ENCODE measurements around the gene ELF3. TPM values are rescaled to one million over a fixed set of nuclear protein-coding genes. Genes with fewer than 3 reads are reported as not detected.

Gene ELF3
- total RNA-seq, 2 donors from 2014 or later, result 93.7 to 293 TPM

GRCh38 chr1:202031796-202032195 lies 21.4 kb downstream of the ELF3 start:
- Histone ChIP-seq H3K9me3 (no peaks in the 10 kb centered on the region), H3K4me3 (no peak overlapping the region), H3K27me3 (no peaks in the 10 kb centered on the region), H3K36me3 (replicated peaks in 1 of 2; ENCODE audit: insufficient read depth in 1 of 2, low read depth in 2 of 2) (no peaks in the 10 kb centered on the region), H3K27ac (peak overlapping the region in 3 of 4 donors; percentile 36 to 54 (median 50)), H3K4me1 (peaks cover 46% of the 10 kb centered on the region)
- ATAC-seq (no peak), DNase-seq (no peak)
- WGBS, 2 donors, result 58 to 64% methylated on average over 4 of the region's 4 CpGs
- intact Hi-C loops (cut with DNase I), result no loop called here
- TF ChIP-seq, protein P1, sequence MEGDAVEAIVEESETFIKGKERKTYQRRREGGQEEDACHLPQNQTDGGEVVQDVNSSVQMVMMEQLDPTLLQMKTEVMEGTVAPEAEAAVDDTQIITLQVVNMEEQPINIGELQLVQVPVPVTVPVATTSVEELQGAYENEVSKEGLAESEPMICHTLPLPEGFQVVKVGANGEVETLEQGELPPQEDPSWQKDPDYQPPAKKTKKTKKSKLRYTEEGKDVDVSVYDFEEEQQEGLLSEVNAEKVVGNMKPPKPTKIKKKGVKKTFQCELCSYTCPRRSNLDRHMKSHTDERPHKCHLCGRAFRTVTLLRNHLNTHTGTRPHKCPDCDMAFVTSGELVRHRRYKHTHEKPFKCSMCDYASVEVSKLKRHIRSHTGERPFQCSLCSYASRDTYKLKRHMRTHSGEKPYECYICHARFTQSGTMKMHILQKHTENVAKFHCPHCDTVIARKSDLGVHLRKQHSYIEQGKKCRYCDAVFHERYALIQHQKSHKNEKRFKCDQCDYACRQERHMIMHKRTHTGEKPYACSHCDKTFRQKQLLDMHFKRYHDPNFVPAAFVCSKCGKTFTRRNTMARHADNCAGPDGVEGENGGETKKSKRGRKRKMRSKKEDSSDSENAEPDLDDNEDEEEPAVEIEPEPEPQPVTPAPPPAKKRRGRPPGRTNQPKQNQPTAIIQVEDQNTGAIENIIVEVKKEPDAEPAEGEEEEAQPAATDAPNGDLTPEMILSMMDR (IDR thresholded peaks at IDR 0.05), result no peak
- TF ChIP-seq POLR2A (IDR thresholded peaks at IDR 0.05), result no peak

GRCh38 chr1:202034149-202034682 lies 23.8 kb downstream of the ELF3 start:
- 51 to 72% methylated on average over 3 to 7 of the region's 7 CpGs for WGBS, 2 donors
- Histone ChIP-seq H3K4me3 (no peak overlapping the region), H3K36me3 (replicated peaks in 1 of 2; ENCODE audit: insufficient read depth in 1 of 2, low read depth in 2 of 2) (no peaks in the 10 kb centered on the region), H3K9me3 (no peaks in the 10 kb centered on the region), H3K27ac (peak overlapping the region; percentile 96 to 99 (median 96)), H3K4me1 (peaks cover 69% of the 10 kb centered on the region), H3K27me3 (no peaks in the 10 kb centered on the region)
- DNase-seq (no peak), ATAC-seq (no peak)
- intact Hi-C loops (cut with DNase I), result no loop called here
- TF ChIP-seq POLR2A (IDR thresholded peaks at IDR 0.05), result no peak
- TF ChIP-seq, protein P1 (IDR thresholded peaks at IDR 0.05), result no peak

GRCh38 chr1:202034683-202035462 lies 24.5 kb downstream of the ELF3 start:
- WGBS, 2 donors, result 24 to 30% methylated on average over 12 to 20 of the region's 20 CpGs

DNA sequence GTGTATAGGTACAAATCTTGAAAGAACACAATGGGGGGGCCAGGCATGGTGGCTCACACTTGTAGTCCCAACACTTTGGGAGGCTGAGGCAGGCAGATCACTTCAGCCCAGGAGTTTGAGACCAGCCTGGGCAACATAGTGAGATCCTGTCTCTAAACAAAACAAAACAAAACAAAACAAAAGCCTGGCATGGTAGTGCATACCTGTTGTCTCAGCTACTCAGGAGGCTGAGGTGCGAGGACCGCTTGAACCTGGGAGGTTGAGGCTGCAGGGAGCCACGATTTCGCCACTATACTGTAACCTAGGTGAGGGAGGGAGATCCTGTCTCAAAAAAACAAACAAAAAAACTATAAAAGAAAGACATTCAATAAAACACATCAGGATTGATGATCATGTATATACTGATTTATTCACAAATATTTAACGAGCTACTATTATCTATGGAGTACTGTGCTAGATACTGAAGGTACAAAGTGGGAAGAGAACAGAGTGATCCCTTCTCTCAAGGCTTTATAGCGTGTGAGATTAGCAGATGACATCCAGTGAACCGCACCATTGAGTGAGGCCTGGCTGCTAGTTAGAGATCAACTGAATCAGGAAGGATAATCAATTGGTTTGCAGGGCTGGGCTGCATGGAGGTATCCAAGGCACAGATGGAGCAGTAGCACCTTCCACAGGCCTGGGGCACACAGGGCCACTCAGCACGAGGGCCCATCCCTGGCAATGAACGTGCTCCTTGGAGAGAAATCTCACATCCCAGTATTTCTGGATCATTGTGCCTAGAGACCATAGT lies 26.4 kb downstream of the ELF3 start:
- peaks cover 65% of the 10 kb centered on the region for H3K4me1 ChIP-seq
- intact Hi-C loops (cut with DNase I), result no loop called here
- peak in 3 of 4 donors; percentile 29 to 47 (median 43) for DNase-seq
- peak overlapping the region; percentile 28 to 99 (median 96) for H3K27ac ChIP-seq
- no peaks in the 10 kb centered on the region for H3K9me3 ChIP-seq
- H3K4me3 ChIP-seq, result no peak overlapping the region
- H3K36me3 ChIP-seq (replicated peaks in 1 of 2; ENCODE audit: insufficient read depth in 1 of 2, low read depth in 2 of 2), result no peaks in the 10 kb centered on the region
- no peak for ATAC-seq
- WGBS, 2 donors, result 75 to 79% methylated on average over 7 to 9 of the region's 9 CpGs
- no peaks in the 10 kb centered on the region for H3K27me3 ChIP-seq
- TF ChIP-seq, protein P1 (IDR thresholded peaks at IDR 0.05), result no peak
- no peak for TF ChIP-seq POLR2A (IDR thresholded peaks at IDR 0.05)

More at GRCh38 chr1:202034683-202035462, 24.5 kb downstream of the ELF3 start:
- H3K4me3 ChIP-seq, result no peak overlapping the region
- H3K9me3 ChIP-seq, result no peaks in the 10 kb centered on the region
- H3K27ac ChIP-seq, result peak overlapping the region; percentile 96 to 99 (median 96)
- peak; percentile 96 for ATAC-seq
- peak; percentile 97 to 99 (median 98) for DNase-seq
- peaks cover 69% of the 10 kb centered on the region for H3K4me1 ChIP-seq
- H3K36me3 ChIP-seq (replicated peaks in 1 of 2; ENCODE audit: insufficient read depth in 1 of 2, low read depth in 2 of 2), result no peaks in the 10 kb centered on the region
- TF ChIP-seq POLR2A (IDR thresholded peaks at IDR 0.05), result peak in 2 of 3 donors; percentile 66
- TF ChIP-seq, protein P1 (IDR thresholded peaks at IDR 0.05), result no peak
- no peaks in the 10 kb centered on the region for H3K27me3 ChIP-seq
- intact Hi-C loops (cut with DNase I), result no loop called here

Measured in body of pancreas (tissue), 4 donors.